Measurements from ENCODE around the gene FOXO1.
"Not testable (repeated sequence)": the region's sequence is repeated elsewhere in the genome, so short reads cannot be mapped to it uniquely, and the experiment has no call there.

The FOXO1 gene

GRCh38 chr13:40665126-40666044 is 1.1 kb downstream of the FOXO1 start:
- DNase-seq = no peak

DNA sequence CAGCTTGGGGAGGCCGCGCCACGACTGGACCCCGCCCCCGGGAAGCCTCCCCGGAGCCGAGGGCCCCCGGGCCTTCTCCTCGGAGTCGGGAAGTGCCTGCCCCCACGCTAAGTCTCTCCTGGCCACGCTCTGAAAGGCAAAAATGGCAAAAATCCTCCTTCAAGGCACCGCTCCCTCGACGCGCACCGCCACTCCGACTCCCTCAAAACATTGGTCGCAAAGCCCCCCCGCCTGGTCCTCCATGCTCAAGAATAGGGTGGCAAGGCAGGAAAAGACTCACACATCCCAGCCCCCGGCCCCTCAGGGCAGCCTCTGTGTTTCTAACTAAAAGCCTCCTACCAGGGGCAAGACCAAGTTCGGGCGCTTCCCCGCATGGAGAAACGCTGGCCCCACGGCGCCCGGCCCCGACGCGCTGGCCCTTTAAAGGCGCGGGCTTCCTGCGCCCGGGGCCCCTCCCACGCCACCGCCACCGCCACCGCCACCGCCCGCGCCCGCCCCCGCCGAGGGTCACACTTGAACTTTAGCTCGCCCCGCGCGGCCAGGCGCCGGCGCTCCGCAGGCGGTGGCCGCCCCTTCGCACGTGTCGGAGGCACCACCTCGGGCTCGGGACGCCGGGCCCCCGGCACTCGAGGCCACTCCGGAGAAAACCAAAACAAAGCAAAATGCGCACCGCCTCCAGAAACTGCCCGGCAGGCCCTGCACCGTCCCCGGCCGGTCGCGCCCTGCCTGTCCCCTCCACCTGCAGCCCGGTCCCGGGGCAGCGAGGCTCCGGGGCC is 1.9 kb downstream of the FOXO1 start:
- no peak for DNase-seq

DNA sequence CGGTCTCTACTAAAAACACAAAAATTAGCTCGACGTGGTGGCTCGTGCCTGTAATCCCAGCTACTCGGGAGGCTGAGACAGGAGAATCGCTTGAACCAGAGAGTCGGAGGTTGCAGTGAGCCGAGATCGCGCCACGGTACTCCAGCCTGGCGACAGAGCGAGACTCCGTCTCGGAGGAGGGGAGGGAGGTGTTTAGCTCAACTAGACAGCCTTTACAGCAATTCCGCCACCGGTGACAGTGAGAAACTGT is 2.4 kb downstream of the FOXO1 start:
- DNase-seq = not testable (repeated sequence)

GRCh38 chr13:40662866-40663265 is 3.6 kb downstream of the FOXO1 start:
- no peak for DNase-seq

DNA sequence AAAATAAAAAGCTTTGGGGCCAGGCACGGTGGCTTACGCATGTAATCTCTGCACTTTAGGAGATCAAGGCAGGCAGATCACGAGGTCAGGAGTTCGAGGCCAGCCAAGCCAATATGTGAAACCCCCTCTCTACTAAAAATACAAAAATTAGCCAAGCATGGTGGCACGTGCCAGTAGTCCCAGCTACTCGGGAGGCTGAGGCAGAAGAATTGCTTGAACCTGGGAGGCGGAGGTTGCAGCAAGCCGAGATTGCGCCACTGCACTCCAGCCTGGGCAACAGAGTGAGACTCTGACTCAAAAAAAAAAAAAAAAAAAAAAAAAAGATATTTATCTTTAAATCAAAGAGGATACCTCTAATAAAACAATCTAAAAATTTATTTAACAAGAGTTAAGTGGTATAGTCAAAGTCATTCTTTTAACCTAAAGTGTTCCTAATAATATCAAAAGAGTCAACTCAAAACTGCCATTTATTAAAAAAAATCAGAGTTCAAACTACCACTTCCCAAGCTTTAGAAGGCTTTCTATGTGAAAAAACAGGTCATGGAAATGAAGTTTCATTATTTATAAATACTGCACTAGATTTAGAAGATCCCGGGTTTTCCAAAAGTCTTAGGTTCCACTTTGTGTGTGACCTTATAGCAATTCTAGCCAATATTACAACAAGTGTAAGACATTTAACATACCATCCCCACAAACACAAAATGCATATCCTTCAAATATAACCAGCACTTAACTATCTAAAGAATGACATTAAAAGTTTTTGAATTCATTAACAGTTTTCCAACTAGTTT is 4.4 kb downstream of the FOXO1 start:
- DNase-seq = no peak

DNA sequence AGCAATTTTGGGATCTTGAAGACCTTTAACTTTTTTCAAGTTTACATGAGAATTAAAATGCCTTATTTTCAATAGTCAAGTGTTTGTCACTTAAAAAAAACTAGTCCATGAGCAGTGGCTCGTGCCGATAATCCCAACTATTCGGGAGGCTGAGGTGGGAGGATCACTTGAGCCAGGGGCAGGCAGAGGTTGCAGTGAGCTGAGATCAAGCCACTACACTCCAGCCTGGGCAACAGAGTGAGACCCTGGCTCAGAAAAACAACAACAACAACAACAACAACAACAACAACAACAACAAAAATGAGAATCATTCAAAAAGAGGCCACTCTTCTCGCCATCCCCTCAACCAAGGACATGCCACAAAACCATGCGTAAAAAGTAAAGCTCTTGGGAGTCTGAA is 5.7 kb downstream of the FOXO1 start:
- DNase-seq = no peak

DNA sequence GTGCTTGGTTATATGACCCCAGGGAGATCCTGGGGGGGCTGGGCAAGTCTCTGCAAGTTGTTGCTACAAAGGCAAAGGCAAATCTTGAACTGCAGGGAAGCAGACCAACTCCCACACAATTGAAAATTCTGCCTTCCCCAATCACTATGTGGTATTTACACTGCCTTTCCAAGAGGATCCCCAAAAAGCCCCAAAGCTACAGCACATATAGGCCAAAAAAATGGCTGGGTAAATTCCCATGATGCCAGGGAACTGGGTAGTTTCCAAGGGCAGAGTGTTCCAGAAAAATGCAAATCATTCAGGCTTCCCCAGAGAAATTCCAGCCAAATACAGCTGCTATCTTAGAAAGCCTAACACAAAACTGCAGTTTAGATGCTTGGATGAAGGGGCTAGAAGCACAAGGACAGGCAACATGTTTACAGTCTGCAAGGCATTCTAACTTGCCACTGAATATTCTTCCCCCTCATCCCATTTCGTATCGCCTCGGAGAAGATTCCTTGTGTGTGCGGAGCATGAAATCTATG is 6.2 kb downstream of the FOXO1 start:
- no peak for DNase-seq

GRCh38 chr13:40657951-40658350 is 8.5 kb downstream of the FOXO1 start:
- no peak for DNase-seq

DNA sequence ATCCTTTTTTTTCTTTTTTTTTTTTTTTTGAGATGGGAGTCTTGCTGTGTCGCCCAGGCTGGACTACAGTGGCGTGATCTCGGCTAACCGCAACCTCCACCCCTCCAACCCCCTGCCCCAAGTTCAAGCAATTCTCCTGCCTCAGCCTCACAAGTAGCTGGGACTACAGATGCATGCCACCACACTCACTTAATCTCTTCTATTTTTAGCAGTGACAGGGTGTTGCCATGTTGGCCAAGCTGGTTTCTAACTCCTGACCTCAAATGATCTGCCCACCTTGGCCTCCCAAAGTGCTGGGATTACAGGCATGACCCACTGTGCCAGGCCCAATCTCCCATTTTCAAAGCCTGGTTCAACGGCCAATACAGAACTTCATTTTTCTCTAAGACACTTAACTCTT is 9.1 kb downstream of the FOXO1 start:
- no peak for DNase-seq

DNA sequence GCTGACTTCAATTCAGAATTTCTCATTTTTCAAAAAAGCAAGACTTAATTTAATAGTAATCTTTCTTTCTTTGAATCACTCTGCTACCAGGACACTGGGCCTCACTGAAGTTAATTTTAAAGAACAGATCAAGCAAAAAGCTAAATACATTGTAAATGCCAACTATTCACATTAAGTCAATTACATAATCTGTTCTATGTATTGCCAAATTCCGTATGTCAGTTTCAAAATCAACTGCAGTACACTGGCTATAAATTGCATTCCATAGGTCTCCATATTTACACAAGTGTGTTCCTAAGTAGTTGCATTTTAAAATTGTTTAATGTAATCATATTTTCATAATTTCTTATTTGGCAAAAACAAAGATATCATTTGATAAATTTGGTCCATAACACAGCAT is 10.1 kb downstream of the FOXO1 start:
- no peak for DNase-seq

DNA sequence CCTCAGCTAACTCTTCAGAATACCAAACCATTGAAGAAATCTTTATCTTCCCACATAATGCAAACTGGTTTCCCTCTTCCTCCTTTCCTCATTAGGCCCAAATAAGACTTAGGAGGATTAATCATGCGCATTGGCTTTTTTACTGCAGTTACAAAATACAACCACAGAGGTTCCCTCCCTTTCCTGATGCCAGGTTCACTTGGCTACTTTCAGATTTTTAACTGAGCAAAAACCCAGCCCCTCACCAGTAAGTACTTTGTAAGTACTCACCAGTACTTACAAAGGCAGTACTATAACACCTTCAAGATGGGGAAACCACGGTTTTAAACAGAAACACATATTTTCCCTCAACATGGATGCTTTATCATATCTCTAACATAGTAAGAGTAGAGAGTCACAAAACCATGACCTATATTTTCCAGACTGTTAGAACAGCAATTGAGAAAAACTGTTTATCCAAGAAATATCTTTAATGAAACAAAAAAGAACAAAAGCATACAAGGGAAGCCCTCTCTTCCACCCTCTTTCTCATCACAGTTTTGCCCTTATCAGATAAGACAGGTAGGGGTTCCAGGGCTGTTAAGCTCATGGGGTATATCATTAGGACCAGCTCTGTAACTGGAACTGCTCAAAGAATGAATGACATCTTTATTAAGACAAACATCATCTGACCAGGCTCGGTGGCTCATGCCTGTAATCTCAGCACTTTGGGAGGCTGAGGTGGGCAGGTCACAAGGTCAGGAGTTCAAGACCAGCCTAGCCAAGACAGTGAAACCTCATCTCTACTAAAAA is 12.7 kb downstream of the FOXO1 start:
- no peak for DNase-seq

DNA sequence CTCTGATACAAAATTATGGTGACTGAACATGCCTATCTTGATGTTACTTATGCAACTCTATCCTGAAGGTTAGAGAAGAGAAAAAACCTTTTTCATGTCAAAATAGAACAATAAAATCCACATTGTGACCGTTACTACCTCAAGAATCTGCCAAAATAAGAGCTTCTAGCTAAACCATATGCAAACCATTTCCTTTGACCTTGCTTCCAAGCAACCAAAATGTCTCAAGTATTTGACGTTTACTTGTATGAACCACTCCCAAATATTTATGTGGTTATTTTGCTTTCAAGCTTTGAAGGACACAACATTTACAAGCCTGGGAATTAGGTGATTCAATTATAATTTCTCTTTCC is 13.9 kb downstream of the FOXO1 start:
- no peak for DNase-seq

- no peak for DNase-seq
These were observed 14.4 kb downstream of the FOXO1 start for GRCh38 chr13:40651866-40652587.

GRCh38 chr13:40648841-40649240 is 17.6 kb downstream of the FOXO1 start:
- no peak for DNase-seq

DNA sequence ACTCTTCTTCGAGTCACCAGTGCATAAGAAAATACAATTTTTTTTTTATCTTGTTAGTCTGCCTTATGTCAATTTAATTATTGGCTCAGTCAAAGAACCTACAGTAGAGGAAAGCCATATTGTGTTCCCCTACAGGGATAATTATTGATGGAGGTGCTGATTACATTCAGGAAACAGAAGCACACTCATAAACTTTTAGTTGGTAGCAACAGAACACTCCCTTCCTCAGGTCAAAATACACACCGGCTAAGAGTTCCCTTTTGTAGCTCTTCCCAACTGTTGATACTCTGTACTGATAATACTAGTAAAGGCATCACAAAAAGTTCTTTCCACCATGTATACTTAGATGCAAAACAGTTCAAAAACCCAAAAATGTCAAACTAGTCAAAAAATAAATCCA is 18.4 kb downstream of the FOXO1 start:
- no peak for DNase-seq

DNA sequence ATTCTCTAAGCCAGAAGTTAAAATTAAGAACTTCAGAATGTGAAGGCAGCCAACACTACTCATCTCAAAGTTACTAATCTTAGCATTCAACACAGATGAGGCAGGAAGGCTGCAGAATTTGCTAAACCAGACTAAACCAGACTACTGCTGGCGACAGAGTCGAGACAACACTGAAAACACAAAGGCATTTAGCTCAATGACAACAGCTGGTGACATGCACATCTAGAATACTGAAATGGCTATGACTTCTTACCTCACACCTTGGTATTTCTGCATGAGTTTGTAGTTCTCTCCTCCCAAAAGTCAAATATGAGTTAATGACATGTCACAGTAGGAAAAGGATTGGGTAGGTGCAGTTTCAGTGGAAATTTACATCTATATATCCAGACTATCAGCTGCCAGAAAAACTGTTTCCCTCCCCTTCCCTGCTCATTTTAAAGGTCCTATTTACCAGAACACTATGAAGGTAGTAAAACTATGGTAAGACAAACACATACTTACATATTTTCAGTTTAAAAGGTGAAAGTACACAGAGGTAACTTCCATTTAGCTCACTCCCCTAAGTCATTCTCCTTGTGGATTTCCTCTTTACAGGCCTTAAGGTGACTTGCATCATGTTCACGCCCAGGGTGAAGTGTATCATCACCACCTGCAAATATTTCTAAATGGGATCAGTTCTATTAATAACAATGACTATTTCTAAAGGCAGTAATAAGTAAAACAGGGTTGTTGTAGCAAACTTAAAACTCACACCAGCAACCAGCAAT is 21.4 kb downstream of the FOXO1 start:
- no peak for DNase-seq

DNA sequence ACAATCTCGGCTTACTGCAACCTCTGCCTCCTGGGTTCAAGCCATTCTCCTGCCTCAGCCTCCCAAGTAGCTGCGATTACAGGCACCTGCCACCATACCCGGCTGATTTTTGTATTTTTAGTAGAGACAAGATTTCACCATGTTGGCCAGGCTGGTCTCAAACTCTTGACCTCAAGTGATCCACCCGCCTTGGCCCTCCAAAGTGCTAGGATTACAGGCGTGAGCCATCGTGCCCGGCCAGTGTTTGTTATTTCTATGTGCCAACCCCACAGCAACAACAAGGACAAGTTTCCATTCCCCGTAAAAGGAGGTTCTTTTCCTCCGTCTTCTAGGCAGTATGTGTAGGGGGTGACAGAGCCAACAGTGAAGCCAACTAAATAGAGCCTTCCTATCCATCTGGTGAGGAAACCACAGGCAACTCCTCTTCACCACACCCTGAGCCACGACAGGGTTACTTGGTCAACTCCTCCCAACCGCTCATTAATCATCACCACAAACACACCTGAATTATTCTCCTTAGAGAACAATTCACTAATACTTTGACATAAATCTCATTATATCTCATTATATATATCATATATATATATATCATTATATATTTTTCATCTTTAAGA is 25.5 kb downstream of the FOXO1 start:
- no peak for DNase-seq

GRCh38 chr13:40640202-40640601 is 26.2 kb downstream of the FOXO1 start:
- no peak for DNase-seq

DNA sequence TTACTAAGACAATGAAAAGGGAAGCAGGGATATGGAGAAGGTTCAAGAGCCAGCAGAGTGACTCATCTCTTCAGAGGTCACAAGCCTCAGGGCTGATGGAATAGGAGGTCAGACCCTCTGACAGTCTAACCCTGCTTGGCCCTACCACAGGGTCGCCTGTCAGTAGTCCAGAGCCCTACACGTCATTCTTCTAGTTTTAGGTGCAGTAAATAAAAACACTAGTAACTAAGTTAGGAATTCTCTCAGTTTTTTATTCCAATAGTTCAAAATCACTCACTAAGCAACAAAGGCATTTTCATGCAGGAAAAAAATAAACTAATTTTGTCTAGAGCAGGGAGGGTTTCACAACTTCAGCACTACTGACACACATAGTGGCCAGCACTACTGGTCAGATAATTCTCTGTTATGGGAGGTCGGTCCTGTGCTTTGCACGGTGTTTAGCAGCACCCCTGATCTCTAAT is 27.2 kb downstream of the FOXO1 start:
- no peak for DNase-seq

DNA sequence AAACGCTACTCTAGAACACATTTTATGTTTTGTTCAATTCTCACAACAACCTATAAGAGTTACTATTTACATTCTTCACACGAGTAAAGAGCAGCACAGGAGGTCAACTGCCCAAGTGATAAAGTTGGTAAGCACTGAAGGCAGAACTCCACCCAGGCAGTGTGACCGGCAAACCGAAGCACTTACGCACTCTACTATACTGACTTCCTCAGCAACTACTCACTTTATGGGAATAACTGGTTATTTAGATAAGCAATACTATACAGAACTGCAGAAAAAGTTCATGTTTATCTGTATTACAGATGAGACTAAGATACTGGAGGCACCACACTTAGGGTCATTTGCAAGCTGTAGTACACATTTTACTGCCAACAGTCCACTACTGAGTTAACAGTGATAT is 28.8 kb downstream of the FOXO1 start:
- DNase-seq = no peak

Data from fibroblast of skin of right biceps (primary cell).